ENCODE results near the gene OR5AS1. TPM values are rescaled to one million over a fixed set of nuclear protein-coding genes. Genes with fewer than 3 reads are reported as not detected.

OR5AS1 gene
- total RNA-seq (under 1 TPM in 1 of 2 donors, not detected in 1; 0.16 TPM), polyA plus RNA-seq (ENCODE audit: insufficient read depth, low read depth, low replicate concordance) (not detected)
- long read RNA-seq, donor 1: 0 reads
- long read RNA-seq, donor 2: 0 reads

- H3K4me1 ChIP-seq: no peaks in the 10 kb centered on the region
- no peak within 1 kb of the TSS for H3K27ac ChIP-seq
- H3K36me3 ChIP-seq (ENCODE audit: low read depth, missing control alignments): no peaks in the 10 kb centered on the region
- H3K9me3 ChIP-seq: no peaks in the 10 kb centered on the region
- no peak for DNase-seq
- TF ChIP-seq POLR2A (IDR thresholded peaks at IDR 0.05): no peak
- no peak for TF ChIP-seq CTCF (IDR thresholded peaks at IDR 0.05)
- H3K4me3 ChIP-seq: no peak within 1 kb of the TSS
- intact Hi-C loops (cut with DNase I; ENCODE audit: low total_unique reads): no loop called here
- H3K27me3 ChIP-seq: no peaks in the 10 kb centered on the region
Measured at GRCh38 chr11:56027354-56027753, at the start of gene OR5AS1. Gene OR5AS1, plus strand, starts transcription at chr11:56027654. Its CDS starts 2,765 bp downstream, at chr11:56030419.

- no peak for TF ChIP-seq CTCF (IDR thresholded peaks at IDR 0.05)
- TF ChIP-seq POLR2A (IDR thresholded peaks at IDR 0.05): no peak
- no peak within 1 kb of the TSS for H3K4me3 ChIP-seq
- H3K27me3 ChIP-seq: no peaks in the 10 kb centered on the region
Measured at GRCh38 chr11:55994525-55994924, 32.9 kb upstream of the OR5AS1 start, which contains the start of gene OR5F1. Gene OR5F1, minus strand, starts transcription at chr11:55994625. Its CDS starts 0 bp downstream, at chr11:55994625.

GRCh38 chr11:56010716-56011115 is 16.7 kb upstream of the OR5AS1 start:
- intact Hi-C loops (cut with DNase I; ENCODE audit: low total_unique reads): no loop called here
- DNase-seq: no peak
- TF ChIP-seq POLR2A (IDR thresholded peaks at IDR 0.05) (no peak), CTCF (IDR thresholded peaks at IDR 0.05) (no peak)
- no peaks in the 10 kb centered on the region for H3K36me3 ChIP-seq (ENCODE audit: low read depth, missing control alignments)
- H3K4me3 ChIP-seq: no peak overlapping the region
- H3K27ac ChIP-seq: no peak overlapping the region
- no peaks in the 10 kb centered on the region for H3K9me3 ChIP-seq
- H3K4me1 ChIP-seq: no peaks in the 10 kb centered on the region
- H3K27me3 ChIP-seq: no peaks in the 10 kb centered on the region

More at GRCh38 chr11:55994525-55994924, 32.9 kb upstream of the OR5AS1 start, which contains the start of gene OR5F1:
- DNase-seq: no peak
- intact Hi-C loops (cut with DNase I; ENCODE audit: low total_unique reads): no loop called here
- Histone ChIP-seq H3K27ac (no peak within 1 kb of the TSS), H3K9me3 (no peaks in the 10 kb centered on the region), H3K36me3 (ENCODE audit: low read depth, missing control alignments) (no peaks in the 10 kb centered on the region), H3K4me1 (no peaks in the 10 kb centered on the region)
- WGBS, 2 donors: 59 to 77% methylated on average over 2 of the region's 2 CpGs

GRCh38 chr11:56013805-56014204 is 13.6 kb upstream of the OR5AS1 start:
- TF ChIP-seq CTCF (IDR thresholded peaks at IDR 0.05) (no peak), POLR2A (IDR thresholded peaks at IDR 0.05) (no peak)
- H3K27me3 ChIP-seq: no peaks in the 10 kb centered on the region
- no peak overlapping the region for H3K4me3 ChIP-seq
- no peaks in the 10 kb centered on the region for H3K4me1 ChIP-seq
- no peak for DNase-seq
- WGBS, 2 donors: 43 to 46% methylated on average over 2 of the region's 2 CpGs
- no peaks in the 10 kb centered on the region for H3K9me3 ChIP-seq
- no peak overlapping the region for H3K27ac ChIP-seq
- intact Hi-C loops (cut with DNase I; ENCODE audit: low total_unique reads): no loop called here
- H3K36me3 ChIP-seq (ENCODE audit: low read depth, missing control alignments): no peaks in the 10 kb centered on the region

GRCh38 chr11:56045538-56045937 is 18.1 kb downstream of the OR5AS1 start:
- intact Hi-C loops (cut with DNase I; ENCODE audit: low total_unique reads): no loop called here
- no peaks in the 10 kb centered on the region for H3K27me3 ChIP-seq
- DNase-seq: no peak
- H3K9me3 ChIP-seq: no peaks in the 10 kb centered on the region
- H3K27ac ChIP-seq: no peak overlapping the region
- no peaks in the 10 kb centered on the region for H3K36me3 ChIP-seq (ENCODE audit: low read depth, missing control alignments)
- no peaks in the 10 kb centered on the region for H3K4me1 ChIP-seq
- 77 to 88% methylated on average over 1 of the region's 1 CpG for WGBS, 2 donors
- TF ChIP-seq CTCF (IDR thresholded peaks at IDR 0.05) (no peak), POLR2A (IDR thresholded peaks at IDR 0.05) (no peak)
- no peak overlapping the region for H3K4me3 ChIP-seq

Measured in testis (tissue), 5 donors.